DND-41 (cell line): Measurements from ENCODE around the gene KAZALD1.

Source experiments
- ATAC-seq: fragments of 200-7000 bp; cut with Tn5 transposase; 3 replicates; pipeline ENCODE4 v1.9.1; 2021; ENCODE audit warnings: low read depth; ENCODE audit not compliant: insufficient read depth
- DNase-seq: peaks from one replicate; pipeline ENCODE4 v3.0.0-alpha.2; 2020
- H2AFZ ChIP-seq: 2 replicates; pipeline ENCODE4 v1.6.0; 2012; ENCODE audit warnings: low read depth, low read length
- H3K27ac ChIP-seq: 2 replicates; pipeline ENCODE4 v1.5.1; 2012; ENCODE audit warnings: low read length, inconsistent platforms
- H3K27me3 ChIP-seq: fragments of 200-600 bp; sonication (generic); 2 replicates; pipeline ENCODE4 v1.6.0; 2012; ENCODE audit warnings: low read length, mild to moderate bottlenecking, inconsistent platforms; ENCODE audit not compliant: insufficient read depth, poor library complexity
- H3K36me3 ChIP-seq: 2 replicates; pipeline ENCODE4 v1.5.1; 2012; ENCODE audit warnings: low read length, inconsistent platforms; ENCODE audit not compliant: insufficient read depth
- H3K4me1 ChIP-seq: 2 replicates; pipeline ENCODE4 v1.5.1; 2012; ENCODE audit warnings: mild to moderate bottlenecking, low read length; ENCODE audit not compliant: insufficient read depth
- H3K4me2 ChIP-seq: 2 replicates; pipeline ENCODE4 v1.6.0; 2012; ENCODE audit warnings: mild to moderate bottlenecking, moderate library complexity, low read length, inconsistent platforms; ENCODE audit not compliant: insufficient read depth
- H3K4me3 ChIP-seq, 2 experiments: fragments of 200-600 bp in 1 of 2; shearing (Covaris generic) in 1 of 2; 2 replicates each; pipeline ENCODE4 v1.5.1; 2012 to 2016; ENCODE audit warnings: inconsistent platforms in 2 of 2, low read length in 2 of 2, mild to moderate bottlenecking in 2 of 2, low read depth in 1 of 2, moderate library complexity in 1 of 2
- H3K79me2 ChIP-seq: 2 replicates; pipeline ENCODE4 v1.6.0; 2012; ENCODE audit warnings: low read length, inconsistent platforms; ENCODE audit not compliant: insufficient read depth
- H3K9ac ChIP-seq: 2 replicates; pipeline ENCODE4 v1.6.0; 2012; ENCODE audit warnings: low read depth, mild to moderate bottlenecking, inconsistent platforms, low read length, moderate library complexity
- H3K9me3 ChIP-seq: 2 replicates; pipeline ENCODE4 v1.5.1; 2012; ENCODE audit warnings: low read length, moderate library complexity, mild to moderate bottlenecking, inconsistent platforms; ENCODE audit not compliant: insufficient read depth, severe bottlenecking
- H4K20me1 ChIP-seq: 2 replicates; pipeline ENCODE4 v1.6.0; 2012; ENCODE audit warnings: low read length; ENCODE audit not compliant: insufficient read depth
- EZH2 ChIP-seq: IDR thresholded peaks from 3 replicates; pipeline ENCODE4 v1.6.1; 2012; ENCODE audit warnings: borderline replicate concordance, low read depth, mild to moderate bottlenecking, moderate library complexity, low read length, inconsistent platforms; ENCODE audit not compliant: severe bottlenecking
- TF ChIP-seq, protein P1 (sequence below): IDR thresholded peaks from 2 replicates; pipeline ENCODE4 v1.5.1; 2012; ENCODE audit warnings: borderline replicate concordance, low read length, moderate library complexity, mild to moderate bottlenecking; ENCODE audit not compliant: poor library complexity, severe bottlenecking; ENCODE audit errors: extremely low read depth

The KAZALD1 gene

DNA sequence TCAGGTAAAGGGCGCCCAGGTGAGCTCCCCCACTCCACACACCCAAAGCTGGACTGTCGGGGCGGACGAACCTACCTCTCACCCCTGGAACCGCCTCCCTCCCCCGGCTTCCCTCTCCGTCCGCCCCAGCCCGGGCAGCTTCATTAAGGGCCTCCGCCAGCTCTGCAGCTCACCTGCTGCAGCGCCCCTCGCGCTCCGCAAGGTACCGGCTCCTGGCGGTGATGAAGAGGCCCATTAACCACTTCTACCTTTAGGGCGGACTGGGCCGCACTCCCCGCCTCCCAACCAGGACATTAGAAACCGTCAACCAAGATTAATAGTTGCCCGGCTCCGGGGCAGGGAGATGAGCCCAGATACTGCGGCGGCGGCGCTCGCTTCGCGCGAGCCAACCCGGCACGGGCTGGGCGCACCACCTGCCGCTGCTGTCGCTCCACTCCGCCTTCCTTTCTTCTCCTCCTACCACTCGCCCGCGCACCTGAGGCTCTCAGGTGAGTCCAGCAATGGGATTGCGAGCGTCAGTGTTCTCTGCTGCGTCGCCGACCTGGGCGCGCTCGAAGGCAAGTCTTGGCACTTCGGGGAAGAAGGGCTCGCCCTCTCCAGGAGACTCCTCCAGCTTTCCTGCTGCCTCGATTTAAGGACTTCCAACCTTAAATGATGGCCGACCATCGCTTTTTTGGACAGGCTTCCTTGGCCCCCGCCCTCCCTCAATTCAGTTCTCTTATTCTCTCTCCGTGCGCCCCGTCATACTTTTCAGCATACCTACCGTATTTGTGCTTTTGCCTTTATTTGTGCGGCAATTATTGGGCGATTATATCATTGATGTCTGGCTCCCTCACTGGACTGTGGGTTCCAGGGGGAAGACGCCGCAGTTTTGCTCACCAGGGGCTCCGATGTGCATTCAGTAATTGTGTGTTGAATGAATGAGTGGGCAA is 13.6 kb upstream of the KAZALD1 start:
- H3K36me3 ChIP-seq: peaks cover 14% of the 10 kb centered on the region

DNA sequence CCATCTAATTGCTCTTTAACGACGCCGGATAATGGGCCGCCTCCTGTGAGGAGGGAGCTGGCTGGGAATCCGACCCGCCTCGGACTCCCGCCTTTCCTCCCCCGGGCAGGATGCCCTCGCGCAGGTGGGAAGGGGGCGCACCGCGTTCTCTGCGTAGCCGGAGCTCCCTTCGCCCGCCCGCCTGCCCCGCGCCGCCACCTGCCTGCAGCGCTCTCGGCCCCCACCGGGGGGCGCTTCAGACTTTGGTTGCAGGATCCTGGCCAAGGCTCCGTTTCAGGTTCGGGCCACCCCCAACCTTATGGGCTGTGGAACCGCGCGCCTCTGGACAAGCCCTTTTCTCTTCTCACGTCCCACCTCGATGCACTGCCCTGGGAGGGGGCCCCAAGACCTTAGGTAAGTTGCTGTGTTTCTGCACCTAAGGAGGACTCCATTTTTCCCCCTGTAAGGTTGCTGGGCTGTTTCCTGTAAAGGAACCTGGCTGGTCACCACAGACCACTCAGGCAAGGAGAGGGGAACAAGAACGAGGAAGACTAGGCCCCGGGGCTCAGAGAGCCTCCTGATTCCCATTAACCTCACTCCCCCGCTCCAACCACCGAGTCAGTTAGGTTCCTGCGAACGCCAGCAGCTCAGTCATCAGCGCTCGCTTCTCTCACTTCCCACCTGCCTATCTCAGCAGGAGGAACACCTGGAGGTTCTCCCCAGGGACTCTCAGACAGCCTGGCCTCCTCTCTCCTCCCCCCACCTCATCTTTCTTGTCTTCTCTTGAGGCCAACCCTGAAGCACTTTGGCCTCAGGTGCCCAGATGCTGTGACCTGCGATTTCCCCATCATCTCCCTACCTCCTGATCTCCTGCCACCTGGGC is 11.3 kb upstream of the KAZALD1 start:
- Histone ChIP-seq H4K20me1 (peaks cover 34% of the 10 kb centered on the region), H3K4me3 (no peak overlapping the region), H3K9ac (no peak overlapping the region), H3K27me3 (no peaks in the 10 kb centered on the region), H3K9me3 (no peaks in the 10 kb centered on the region), H3K27ac (no peak overlapping the region), H3K79me2 (peaks cover 50% of the 10 kb centered on the region), H3K36me3 (peaks cover 28% of the 10 kb centered on the region), H3K4me1 (peaks cover 15% of the 10 kb centered on the region), H3K4me2 (no peak overlapping the region), H2AFZ (no peak overlapping the region)
- ATAC-seq: peak; percentile 63
- TF ChIP-seq, protein P1, sequence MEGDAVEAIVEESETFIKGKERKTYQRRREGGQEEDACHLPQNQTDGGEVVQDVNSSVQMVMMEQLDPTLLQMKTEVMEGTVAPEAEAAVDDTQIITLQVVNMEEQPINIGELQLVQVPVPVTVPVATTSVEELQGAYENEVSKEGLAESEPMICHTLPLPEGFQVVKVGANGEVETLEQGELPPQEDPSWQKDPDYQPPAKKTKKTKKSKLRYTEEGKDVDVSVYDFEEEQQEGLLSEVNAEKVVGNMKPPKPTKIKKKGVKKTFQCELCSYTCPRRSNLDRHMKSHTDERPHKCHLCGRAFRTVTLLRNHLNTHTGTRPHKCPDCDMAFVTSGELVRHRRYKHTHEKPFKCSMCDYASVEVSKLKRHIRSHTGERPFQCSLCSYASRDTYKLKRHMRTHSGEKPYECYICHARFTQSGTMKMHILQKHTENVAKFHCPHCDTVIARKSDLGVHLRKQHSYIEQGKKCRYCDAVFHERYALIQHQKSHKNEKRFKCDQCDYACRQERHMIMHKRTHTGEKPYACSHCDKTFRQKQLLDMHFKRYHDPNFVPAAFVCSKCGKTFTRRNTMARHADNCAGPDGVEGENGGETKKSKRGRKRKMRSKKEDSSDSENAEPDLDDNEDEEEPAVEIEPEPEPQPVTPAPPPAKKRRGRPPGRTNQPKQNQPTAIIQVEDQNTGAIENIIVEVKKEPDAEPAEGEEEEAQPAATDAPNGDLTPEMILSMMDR: peak; percentile 66
- no peak for TF ChIP-seq EZH2
- peak; percentile 34 for DNase-seq

More for the DNA sequence above, 13.6 kb upstream of the KAZALD1 start:
- H3K4me2 ChIP-seq: no peak overlapping the region
- H2AFZ ChIP-seq: no peak overlapping the region
- H4K20me1 ChIP-seq: peaks cover 13% of the 10 kb centered on the region; the same call in 1 of the 2 replicates
- DNase-seq: no peak
- no peak overlapping the region for H3K9ac ChIP-seq
- H3K4me3 ChIP-seq: no peak overlapping the region
- H3K9me3 ChIP-seq: no peaks in the 10 kb centered on the region
- peaks cover 30% of the 10 kb centered on the region for H3K79me2 ChIP-seq
- no peaks in the 10 kb centered on the region for H3K27me3 ChIP-seq
- TF ChIP-seq, protein P1: no peak
- no peak for TF ChIP-seq EZH2
- no peak for ATAC-seq
- H3K27ac ChIP-seq: no peak overlapping the region
- H3K4me1 ChIP-seq: peaks cover 12% of the 10 kb centered on the region

DNA sequence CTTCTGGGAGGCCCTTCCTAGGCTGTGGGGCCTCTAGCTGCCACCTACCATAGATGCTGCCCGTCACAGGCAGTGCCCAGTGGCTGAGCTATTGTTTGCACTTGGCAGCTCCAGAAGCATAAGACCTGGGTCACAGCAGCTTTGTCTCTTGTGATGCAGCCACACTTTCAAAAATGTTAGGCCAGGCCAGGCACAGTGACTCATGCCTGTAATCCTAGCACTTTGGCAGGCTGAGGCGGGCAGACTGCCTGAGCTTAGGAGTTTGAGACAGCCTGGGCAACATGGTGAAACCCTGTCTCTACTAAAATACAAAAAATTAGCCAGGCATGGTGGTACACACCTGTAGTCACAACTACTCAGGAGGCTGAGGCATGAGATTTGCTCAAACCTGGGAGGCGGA is 9.5 kb upstream of the KAZALD1 start:
- no peak for ATAC-seq
- Histone ChIP-seq H3K9ac (no peak overlapping the region), H4K20me1 (peaks cover 47% of the 10 kb centered on the region), H3K27me3 (no peaks in the 10 kb centered on the region), H3K36me3 (peaks cover 47% of the 10 kb centered on the region), H3K4me3 (no peak overlapping the region), H3K79me2 (peaks cover 69% of the 10 kb centered on the region), H3K9me3 (no peaks in the 10 kb centered on the region), H3K4me2 (no peak overlapping the region), H3K4me1 (peaks cover 33% of the 10 kb centered on the region), H2AFZ (no peak overlapping the region), H3K27ac (no peak overlapping the region)
- DNase-seq: no peak
- TF ChIP-seq, protein P1: no peak
